Stimulated activated CD4-positive, alpha-beta T cell treated with anti-CD3 and anti-CD28 coated beads, TNF-alpha, amount 100 ng/mL, for 4 hours (primary cell): Measurements from ENCODE around the gene DDX52.
"Not testable (repeated sequence)": the region's sequence is repeated elsewhere in the genome, so short reads cannot be mapped to it uniquely, and the experiment has no call there.

Experiments
- DNase-seq, 3 experiments: peaks; one replicate each; pipeline ENCODE4 v3.0.0-alpha.2; 2020; ENCODE audit warnings: low read depth in 3 of 3

Gene DDX52

GRCh38 chr17:37643118-37643766 is at the start of gene DDX52:
Gene DDX52, minus strand, starts transcription at chr17:37643446. Its CDS starts 26 bp downstream, at chr17:37643420.
- DNase-seq, result peak; percentile 72 to 80 (median 78)

GRCh38 chr17:37691807-37692206 is 48.6 kb upstream of the DDX52 start:
- DNase-seq, result no peak

GRCh38 chr17:37689317-37689716 is 46.1 kb upstream of the DDX52 start:
- DNase-seq, result no peak

- no peak for DNase-seq
Measured at GRCh38 chr17:37683454-37683984, 40.3 kb upstream of the DDX52 start.

- no peak for DNase-seq
Measured at GRCh38 chr17:37682007-37682406, 38.8 kb upstream of the DDX52 start.

- not testable (repeated sequence) for DNase-seq
Measured at GRCh38 chr17:37679995-37680394, 36.7 kb upstream of the DDX52 start.

- DNase-seq, result no peak
Measured at GRCh38 chr17:37678036-37678435, 34.8 kb upstream of the DDX52 start.

GRCh38 chr17:37677021-37677420 is 33.8 kb upstream of the DDX52 start:
- no peak for DNase-seq

GRCh38 chr17:37676115-37676925 is 33.1 kb upstream of the DDX52 start:
- DNase-seq, result no peak

- no peak for DNase-seq
Measured at GRCh38 chr17:37674511-37674910, 31.3 kb upstream of the DDX52 start.

- no peak for DNase-seq
Measured at GRCh38 chr17:37673386-37673785, 30.1 kb upstream of the DDX52 start.

- DNase-seq, result no peak
Measured at GRCh38 chr17:37672548-37673078, 29.4 kb upstream of the DDX52 start.

- no peak for DNase-seq
Measured at GRCh38 chr17:37671824-37672547, 28.7 kb upstream of the DDX52 start.

- DNase-seq, result no peak
Measured at GRCh38 chr17:37671028-37671823, 28.0 kb upstream of the DDX52 start.

- DNase-seq, result no peak
Measured at GRCh38 chr17:37667039-37667438, 23.8 kb upstream of the DDX52 start.

- no peak for DNase-seq
Measured at GRCh38 chr17:37664214-37664613, 21.0 kb upstream of the DDX52 start.

- no peak for DNase-seq
Measured at GRCh38 chr17:37662353-37662752, 19.1 kb upstream of the DDX52 start.

GRCh38 chr17:37661400-37662014 is 18.3 kb upstream of the DDX52 start:
- DNase-seq, result no peak

- no peak for DNase-seq
Measured at GRCh38 chr17:37659925-37660324, 16.7 kb upstream of the DDX52 start.

- no peak for DNase-seq
Measured at GRCh38 chr17:37657202-37657601, 14.0 kb upstream of the DDX52 start.

GRCh38 chr17:37651849-37652248 is 8.6 kb upstream of the DDX52 start:
- DNase-seq, result no peak
